ENCODE data around the gene LRRFIP1. TPM values are rescaled to one million over a fixed set of nuclear protein-coding genes. Genes with fewer than 3 reads are reported as not detected.
"Not testable (repeated sequence)": the region's sequence is repeated elsewhere in the genome, so short reads cannot be mapped to it uniquely, and the experiment has no call there.

LRRFIP1 gene
- total RNA-seq, 2 experiments from 2014 or later = 187 to 196 TPM

GRCh38 chr2:237685408-237685807 is 58.0 kb downstream of the LRRFIP1 start:
- Mint-ChIP-seq H3K27me3 (no peaks in the 10 kb centered on the region), H3K4me3 (no peak overlapping the region), H3K36me3 (ENCODE audit: low read depth) (peaks cover 8% of the 10 kb centered on the region), H3K27ac (peak overlapping the region; percentile 5), H3K4me1 (peaks cover 56% of the 10 kb centered on the region), H3K9me3 (no peaks in the 10 kb centered on the region)
- POLR2A ChIA-PET = no interaction called here
- CTCF ChIA-PET = interaction anchor here (0.6 to 2.6 kb wide), 6 partner anchors 9 to 1137 kb away, joined by 3 to 15 read pairs (median 4); no protein-coding TSS in a partner anchor
- no peak for DNase-seq

GRCh38 chr2:237686659-237687136 is 59.3 kb downstream of the LRRFIP1 start:
- Mint-ChIP-seq H3K4me1 (peaks cover 63% of the 10 kb centered on the region), H3K27me3 (no peaks in the 10 kb centered on the region), H3K9me3 (no peaks in the 10 kb centered on the region), H3K27ac (peak overlapping the region; percentile 99), H3K36me3 (ENCODE audit: low read depth) (peaks cover 8% of the 10 kb centered on the region), H3K4me3 (no peak overlapping the region)
- POLR2A ChIA-PET = no interaction called here
- CTCF ChIA-PET = interaction anchor here (0.6 to 9.0 kb wide), 7 partner anchors 10 to 88 kb away, joined by 3 to 118 read pairs (median 4); no protein-coding TSS in a partner anchor
- no peak for DNase-seq

GRCh38 chr2:237688081-237688480 is 60.7 kb downstream of the LRRFIP1 start:
- Mint-ChIP-seq H3K4me3 (peak overlapping the region; percentile 67), H3K4me1 (peaks cover 63% of the 10 kb centered on the region), H3K9me3 (no peaks in the 10 kb centered on the region), H3K27ac (peak overlapping the region; percentile 99), H3K27me3 (no peaks in the 10 kb centered on the region), H3K36me3 (ENCODE audit: low read depth) (peaks cover 9% of the 10 kb centered on the region)
- ChIA-PET POLR2A (no interaction called here), CTCF (interaction anchor here (0.6 to 9.0 kb wide), 9 partner anchors 10 to 66 kb away, joined by 3 to 118 read pairs (median 4); no protein-coding TSS in a partner anchor)
- no peak for DNase-seq

- H3K27me3 Mint-ChIP-seq, POLR2A ChIA-PET, H3K9me3 Mint-ChIP-seq, DNase-seq: not testable (repeated sequence)
- peaks cover 63% of the 10 kb centered on the region for H3K4me1 Mint-ChIP-seq
- CTCF ChIA-PET = interaction anchor here (0.6 to 9.0 kb wide), 7 partner anchors 9 to 347 kb away, joined by 3 to 118 read pairs (median 4); no protein-coding TSS in a partner anchor
- peaks cover 14% of the 10 kb centered on the region for H3K36me3 Mint-ChIP-seq (ENCODE audit: low read depth)
- H3K4me3 Mint-ChIP-seq = peak overlapping the region; percentile 73
- peak overlapping the region; percentile 99 for H3K27ac Mint-ChIP-seq
Measured at GRCh38 chr2:237688541-237688940, 61.2 kb downstream of the LRRFIP1 start.

- ChIA-PET CTCF (interaction anchor here (1.3 to 9.0 kb wide), 3 partner anchors 8 to 16 kb away, joined by 3 to 118 read pairs (median 9); no protein-coding TSS in a partner anchor), POLR2A (no interaction called here)
- Mint-ChIP-seq H3K9me3 (no peaks in the 10 kb centered on the region), H3K4me3 (peak overlapping the region; percentile 73), H3K27me3 (no peaks in the 10 kb centered on the region), H3K4me1 (peaks cover 64% of the 10 kb centered on the region), H3K36me3 (ENCODE audit: low read depth) (peaks cover 21% of the 10 kb centered on the region), H3K27ac (peak overlapping the region; percentile 99)
- DNase-seq = no peak
Measured at GRCh38 chr2:237689336-237690131, 62.1 kb downstream of the LRRFIP1 start.

- Mint-ChIP-seq H3K36me3 (ENCODE audit: low read depth) (peaks cover 30% of the 10 kb centered on the region), H3K27ac (peak overlapping the region; percentile 99), H3K4me1 (peaks cover 66% of the 10 kb centered on the region), H3K27me3 (no peaks in the 10 kb centered on the region), H3K4me3 (peak overlapping the region; percentile 73), H3K9me3 (no peaks in the 10 kb centered on the region)
- ChIA-PET POLR2A (no interaction called here), CTCF (interaction anchor here (0.7 to 9.0 kb wide), 3 partner anchors 16 to 31 kb away, joined by 3 to 118 read pairs (median 4); no protein-coding TSS in a partner anchor)
- DNase-seq = no peak
Measured at GRCh38 chr2:237691029-237691907, 63.9 kb downstream of the LRRFIP1 start.

- DNase-seq = peak; percentile 94
- Mint-ChIP-seq H3K9me3 (no peaks in the 10 kb centered on the region), H3K36me3 (ENCODE audit: low read depth) (peaks cover 31% of the 10 kb centered on the region), H3K4me1 (peaks cover 66% of the 10 kb centered on the region), H3K27me3 (no peaks in the 10 kb centered on the region), H3K27ac (peak overlapping the region; percentile 95), H3K4me3 (peak overlapping the region; percentile 94)
- ChIA-PET CTCF (interaction anchor here (1.7 to 9.0 kb wide), 4 partner anchors 10 to 54 kb away, joined by 4 to 118 read pairs (median 15); no protein-coding TSS in a partner anchor), POLR2A (no interaction called here)
Measured at GRCh38 chr2:237691908-237692600, 64.7 kb downstream of the LRRFIP1 start.

- no peak for DNase-seq
- ChIA-PET POLR2A (interaction anchor here (2.6 kb wide), 1 partner anchor 19 kb away, joined by 6 read pairs; no protein-coding TSS in a partner anchor), CTCF (interaction anchor here (0.8 to 9.0 kb wide), 5 partner anchors 10 to 53 kb away, joined by 3 to 118 read pairs (median 8); no protein-coding TSS in a partner anchor)
- H3K27me3 Mint-ChIP-seq = no peaks in the 10 kb centered on the region
- peak overlapping the region; percentile 94 for H3K4me3 Mint-ChIP-seq
- peaks cover 66% of the 10 kb centered on the region for H3K4me1 Mint-ChIP-seq
- H3K36me3 Mint-ChIP-seq (ENCODE audit: low read depth) = peaks cover 37% of the 10 kb centered on the region
- peak overlapping the region; percentile 95 for H3K27ac Mint-ChIP-seq
- no peaks in the 10 kb centered on the region for H3K9me3 Mint-ChIP-seq
Measured at GRCh38 chr2:237692601-237693290, 65.4 kb downstream of the LRRFIP1 start.

GRCh38 chr2:237693291-237693994 is 66.1 kb downstream of the LRRFIP1 start:
- no peaks in the 10 kb centered on the region for H3K9me3 Mint-ChIP-seq
- no peak for DNase-seq
- ChIA-PET CTCF (interaction anchor here (0.8 to 9.0 kb wide), 8 partner anchors 9 to 121 kb away, joined by 3 to 118 read pairs (median 4); no protein-coding TSS in a partner anchor), POLR2A (interaction anchor here (2.6 kb wide), 1 partner anchor 20 kb away, joined by 6 read pairs; no protein-coding TSS in a partner anchor)
- H3K36me3 Mint-ChIP-seq (ENCODE audit: low read depth) = peaks cover 41% of the 10 kb centered on the region
- peak overlapping the region; percentile 95 for H3K27ac Mint-ChIP-seq
- H3K4me1 Mint-ChIP-seq = peaks cover 67% of the 10 kb centered on the region
- peak overlapping the region; percentile 94 for H3K4me3 Mint-ChIP-seq
- no peaks in the 10 kb centered on the region for H3K27me3 Mint-ChIP-seq

- H3K27me3 Mint-ChIP-seq = no peaks in the 10 kb centered on the region
- peaks cover 64% of the 10 kb centered on the region for H3K4me1 Mint-ChIP-seq
- H3K36me3 Mint-ChIP-seq (ENCODE audit: low read depth) = peaks cover 41% of the 10 kb centered on the region
- H3K4me3 Mint-ChIP-seq = peak overlapping the region; percentile 94
- POLR2A ChIA-PET = interaction anchor here (2.6 kb wide), 1 partner anchor 21 kb away, joined by 6 read pairs; no protein-coding TSS in a partner anchor
- no peaks in the 10 kb centered on the region for H3K9me3 Mint-ChIP-seq
- H3K27ac Mint-ChIP-seq = peak overlapping the region; percentile 95
- DNase-seq = peak; percentile 55
- CTCF ChIA-PET = interaction anchor here (1.0 to 9.0 kb wide), 7 partner anchors 12 to 123 kb away, joined by 3 to 118 read pairs (median 6); no protein-coding TSS in a partner anchor
Measured at GRCh38 chr2:237694415-237695194, 67.2 kb downstream of the LRRFIP1 start.

Data from activated CD4-positive, alpha-beta T cell treated with anti-CD3 and anti-CD28 coated beads, Interleukin-2, amount 10 ng/mL, durations not matched to agents 7 days and 5 days (primary cell).